ENCODE results near the gene WWOX. TPM values are rescaled to one million over a fixed set of nuclear protein-coding genes. Genes with fewer than 3 reads are reported as not detected.

Gene WWOX
- total RNA-seq, 2 donors from 2014 or later, result 30.0 to 35.4 TPM

GRCh38 chr16:78788696-78789095 lies 689.2 kb downstream of the WWOX start:
- Histone ChIP-seq H3K9me3 (ENCODE audit: control insufficient read depth, low read length) (no peaks in the 10 kb centered on the region), H3K4me1 (ENCODE audit: control insufficient read depth, insufficient read depth, low read length) (peaks cover 6% of the 10 kb centered on the region), H3K27ac (ENCODE audit: low read depth, low read length) (no peak overlapping the region), H3K36me3 (ENCODE audit: control insufficient read depth, insufficient read depth, low read length) (no peaks in the 10 kb centered on the region), H3K9ac (ENCODE audit: extremely low read depth, low read length, poor library complexity, severe bottlenecking) (no peak overlapping the region), H3K4me3 (ENCODE audit: low read length) (no peak overlapping the region), H3K27me3 (ENCODE audit: control insufficient read depth, insufficient read depth, low read length, poor library complexity, severe bottlenecking) (no peaks in the 10 kb centered on the region)
- H3K27ac Mint-ChIP-seq, result no peak overlapping the region
- no peaks in the 10 kb centered on the region for H3K36me3 Mint-ChIP-seq (ENCODE audit: low read depth)
- no peak for TF ChIP-seq CTCF (conservative IDR thresholded peaks at IDR 0.05)
- H3K9me3 Mint-ChIP-seq, result no peaks in the 10 kb centered on the region
- WGBS, 2 experiments (ENCODE audit: insufficient coverage in 1 of 2, insufficient read length in 1 of 2), result 92 to 100% methylated on average over 1 to 2 of the region's 2 CpGs
- H3K27me3 Mint-ChIP-seq (ENCODE audit: insufficient read depth), result no peaks in the 10 kb centered on the region
- no peak overlapping the region for H3K4me3 Mint-ChIP-seq
- no peak for DNase-seq
- H3K4me1 Mint-ChIP-seq, result peaks cover 10% of the 10 kb centered on the region

GRCh38 chr16:78789561-78789960 lies 690.1 kb downstream of the WWOX start:
- 75 to 100% methylated on average over 1 to 2 of the region's 2 CpGs for WGBS, 2 experiments (ENCODE audit: insufficient coverage in 1 of 2, insufficient read length in 1 of 2)
- H3K36me3 ChIP-seq (ENCODE audit: control insufficient read depth, insufficient read depth, low read length), result no peaks in the 10 kb centered on the region
- H3K27ac ChIP-seq (ENCODE audit: low read depth, low read length), result no peak overlapping the region
- TF ChIP-seq CTCF (conservative IDR thresholded peaks at IDR 0.05), result no peak
- no peak for DNase-seq
- H3K4me3 ChIP-seq (ENCODE audit: low read length), result no peak overlapping the region
- no peak overlapping the region for H3K9ac ChIP-seq (ENCODE audit: extremely low read depth, low read length, poor library complexity, severe bottlenecking)
- Mint-ChIP-seq H3K4me3 (no peak overlapping the region), H3K27me3 (ENCODE audit: insufficient read depth) (peaks cover 1% of the 10 kb centered on the region), H3K9me3 (no peaks in the 10 kb centered on the region), H3K36me3 (ENCODE audit: low read depth) (no peaks in the 10 kb centered on the region), H3K27ac (no peak overlapping the region), H3K4me1 (peaks cover 10% of the 10 kb centered on the region)
- H3K27me3 ChIP-seq (ENCODE audit: control insufficient read depth, insufficient read depth, low read length, poor library complexity, severe bottlenecking), result no peaks in the 10 kb centered on the region
- H3K9me3 ChIP-seq (ENCODE audit: control insufficient read depth, low read length), result no peaks in the 10 kb centered on the region
- peaks cover 5% of the 10 kb centered on the region for H3K4me1 ChIP-seq (ENCODE audit: control insufficient read depth, insufficient read depth, low read length)

- no peaks in the 10 kb centered on the region for H3K36me3 ChIP-seq (ENCODE audit: control insufficient read depth, insufficient read depth, low read length)
- Mint-ChIP-seq H3K4me3 (no peak overlapping the region), H3K27me3 (ENCODE audit: insufficient read depth) (peaks cover 6% of the 10 kb centered on the region), H3K9me3 (no peaks in the 10 kb centered on the region), H3K4me1 (peaks cover 5% of the 10 kb centered on the region), H3K27ac (peak overlapping the region; percentile 31), H3K36me3 (ENCODE audit: low read depth) (no peaks in the 10 kb centered on the region)
- no peaks in the 10 kb centered on the region for H3K27me3 ChIP-seq (ENCODE audit: control insufficient read depth, insufficient read depth, low read length, poor library complexity, severe bottlenecking)
- H3K27ac ChIP-seq (ENCODE audit: low read depth, low read length), result no peak overlapping the region
- TF ChIP-seq CTCF (conservative IDR thresholded peaks at IDR 0.05), result no peak
- no peak for DNase-seq
- H3K4me3 ChIP-seq (ENCODE audit: low read length), result no peak overlapping the region
- no peaks in the 10 kb centered on the region for H3K4me1 ChIP-seq (ENCODE audit: control insufficient read depth, insufficient read depth, low read length)
- H3K9me3 ChIP-seq (ENCODE audit: control insufficient read depth, low read length), result no peaks in the 10 kb centered on the region
- WGBS, 2 experiments (ENCODE audit: insufficient coverage in 1 of 2, insufficient read length in 1 of 2), result 83 to 92% methylated on average over 2 to 8 of the region's 8 CpGs
- H3K9ac ChIP-seq (ENCODE audit: extremely low read depth, low read length, poor library complexity, severe bottlenecking), result no peak overlapping the region
Observed at GRCh38 chr16:78791011-78791410, 691.6 kb downstream of the WWOX start.

All from endodermal cell (in vitro differentiated cells).